ENCODE results near the gene PEX7.
"Not testable (repeated sequence)": the region's sequence is repeated elsewhere in the genome, so short reads cannot be mapped to it uniquely, and the experiment has no call there.

The PEX7 gene

GRCh38 chr6:136822376-136823127, at the start of gene PEX7:
PEX7 (plus strand) TSS chr6:136822592; CDS start chr6:136822666, 74 bp downstream.
- peak; percentile 70 for DNase-seq (ENCODE audit: low read depth)

GRCh38 chr6:136772685-136773472, 49.5 kb upstream of the PEX7 start:
- no peak for DNase-seq (ENCODE audit: low read depth)

- no peak for DNase-seq (ENCODE audit: low read depth)
Observed at GRCh38 chr6:136773473-136773796, 49.0 kb upstream of the PEX7 start.

GRCh38 chr6:136774228-136775041, 48.0 kb upstream of the PEX7 start:
- DNase-seq (ENCODE audit: low read depth): no peak

GRCh38 chr6:136775081-136775480, 47.3 kb upstream of the PEX7 start:
- DNase-seq (ENCODE audit: low read depth): no peak

- no peak for DNase-seq (ENCODE audit: low read depth)
Observed at GRCh38 chr6:136775548-136775947, 46.8 kb upstream of the PEX7 start.

- no peak for DNase-seq (ENCODE audit: low read depth)
Observed at GRCh38 chr6:136777651-136778050, 44.7 kb upstream of the PEX7 start.

GRCh38 chr6:136779682-136780081, 42.7 kb upstream of the PEX7 start:
- no peak for DNase-seq (ENCODE audit: low read depth)

- DNase-seq (ENCODE audit: low read depth): no peak
Observed at GRCh38 chr6:136780972-136781371, 41.4 kb upstream of the PEX7 start.

GRCh38 chr6:136782021-136782770, 40.2 kb upstream of the PEX7 start:
- DNase-seq (ENCODE audit: low read depth): no peak

GRCh38 chr6:136783021-136783420, 39.4 kb upstream of the PEX7 start:
- DNase-seq (ENCODE audit: low read depth): no peak

- DNase-seq (ENCODE audit: low read depth): no peak
Observed at GRCh38 chr6:136783495-136784270, 38.7 kb upstream of the PEX7 start.

GRCh38 chr6:136784271-136784664, 38.1 kb upstream of the PEX7 start:
- DNase-seq (ENCODE audit: low read depth): no peak

- DNase-seq (ENCODE audit: low read depth): no peak
Observed at GRCh38 chr6:136784910-136785746, 37.3 kb upstream of the PEX7 start.

- no peak for DNase-seq (ENCODE audit: low read depth)
Observed at GRCh38 chr6:136786658-136787057, 35.7 kb upstream of the PEX7 start.

GRCh38 chr6:136787726-136788068, 34.7 kb upstream of the PEX7 start:
- no peak for DNase-seq (ENCODE audit: low read depth)

GRCh38 chr6:136788069-136788902, 34.1 kb upstream of the PEX7 start:
- DNase-seq (ENCODE audit: low read depth): no peak

GRCh38 chr6:136789440-136789839, 33.0 kb upstream of the PEX7 start:
- DNase-seq (ENCODE audit: low read depth): not testable (repeated sequence)
